HAP-1 (cell line): ENCODE data around the gene GGA1.
"Not testable (repeated sequence)": the region's sequence is repeated elsewhere in the genome, so short reads cannot be mapped to it uniquely, and the experiment has no call there.

ENCODE experiments used
- DNase-seq, 2 experiments: peaks; one replicate each; pipeline ENCODE4 v3.0.0-alpha.2; 2016 to 2020; ENCODE audit warnings: low spot score in 2 of 2
- H3K27me3 ChIP-seq: fragments of 250-450 bp; sonication (Bioruptor Pico); 2 replicates; pipeline ENCODE4 v1.5.1; 2020; ENCODE audit warnings: low read depth, mild to moderate bottlenecking, moderate library complexity
- H3K36me3 ChIP-seq: fragments of 250-450 bp; sonication (Bioruptor Pico); replicated peaks from 2 replicates; pipeline ENCODE4 v1.5.1; 2020; ENCODE audit warnings: mild to moderate bottlenecking
- H3K4me1 ChIP-seq: fragments of 250-450 bp; sonication (Bioruptor Pico); 2 replicates; pipeline ENCODE4 v1.5.1; 2020; ENCODE audit warnings: mild to moderate bottlenecking
- H3K4me3 ChIP-seq: fragments of 250-450 bp; sonication (Bioruptor Pico); 2 replicates; pipeline ENCODE4 v1.5.1; 2020; ENCODE audit warnings: mild to moderate bottlenecking, moderate library complexity
- H3K9me3 ChIP-seq: fragments of 250-450 bp; sonication (Bioruptor Pico); 2 replicates; pipeline ENCODE4 v1.5.1; 2020; ENCODE audit warnings: mild to moderate bottlenecking, moderate library complexity
- in situ Hi-C: fragments of 300-500 bp; cut with MboI; formaldehyde crosslinking; loops from 3 replicates; pipeline ENCODE4 v1.14.3; 2020; ENCODE audit warnings: low sequenced_read_pairs, inconsistent platforms, mixed read lengths

GGA1 gene

DNA sequence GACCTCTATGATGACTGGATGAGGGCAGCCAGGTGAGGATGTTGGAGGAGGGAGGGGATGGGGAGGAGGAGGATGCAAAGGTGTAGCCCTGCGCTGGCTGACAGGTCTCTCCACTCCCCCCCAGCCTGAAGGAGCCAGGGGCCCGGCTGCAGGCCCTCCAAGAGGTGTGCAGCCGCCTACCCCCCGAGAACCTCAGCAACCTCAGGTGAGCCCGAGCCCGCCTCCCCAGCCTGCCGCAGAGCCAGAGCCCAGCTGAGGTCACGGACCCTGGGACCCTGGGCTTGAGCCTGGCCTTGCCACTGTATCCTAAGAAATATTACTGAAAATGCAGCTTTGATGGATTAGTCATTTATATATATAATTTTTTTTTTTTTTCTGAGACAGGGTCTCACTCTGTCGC lies 38.7 kb downstream of the GGA1 start:
- H3K4me3 ChIP-seq = no peak overlapping the region
- in situ Hi-C loops = no loop called here
- peaks cover 20% of the 10 kb centered on the region for H3K36me3 ChIP-seq
- no peak for DNase-seq
- H3K27me3 ChIP-seq = no peaks in the 10 kb centered on the region
- H3K4me1 ChIP-seq = no peaks in the 10 kb centered on the region
- no peaks in the 10 kb centered on the region for H3K9me3 ChIP-seq

DNA sequence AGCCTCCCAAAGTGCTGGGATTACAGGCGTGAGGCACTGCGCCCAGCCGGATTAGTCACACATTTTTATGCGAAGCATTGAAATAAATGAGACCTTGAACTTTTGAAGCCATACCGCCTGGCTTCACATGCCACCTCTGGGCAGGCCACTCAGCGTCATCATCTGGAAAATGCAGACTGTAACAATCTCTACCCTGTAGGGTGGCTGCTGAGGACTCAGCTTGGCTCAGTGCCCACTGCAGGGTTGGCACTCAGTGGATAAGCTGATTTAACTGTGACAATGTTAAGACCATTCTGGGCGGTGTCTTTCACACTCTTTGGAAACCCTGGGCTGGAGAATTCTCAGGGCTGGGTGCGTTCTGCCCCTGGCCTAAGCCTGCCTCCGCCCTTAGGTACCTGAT lies 39.3 kb downstream of the GGA1 start:
- Histone ChIP-seq H3K36me3 (peaks cover 20% of the 10 kb centered on the region), H3K9me3 (no peaks in the 10 kb centered on the region), H3K27me3 (no peaks in the 10 kb centered on the region), H3K4me1 (no peaks in the 10 kb centered on the region), H3K4me3 (no peak overlapping the region)
- no peak for DNase-seq
- in situ Hi-C loops = no loop called here

- Histone ChIP-seq H3K27me3 (no peaks in the 10 kb centered on the region), H3K4me3 (no peak overlapping the region), H3K36me3 (peaks cover 17% of the 10 kb centered on the region), H3K9me3 (no peaks in the 10 kb centered on the region), H3K4me1 (no peaks in the 10 kb centered on the region)
- in situ Hi-C loops = no loop called here
- no peak for DNase-seq
These were observed 42.0 kb downstream of the GGA1 start for GRCh38 chr22:37650463-37651136.

- no peak for DNase-seq
- Histone ChIP-seq H3K4me3 (no peak overlapping the region), H3K27me3 (no peaks in the 10 kb centered on the region), H3K9me3 (no peaks in the 10 kb centered on the region), H3K36me3 (peaks cover 12% of the 10 kb centered on the region), H3K4me1 (peaks cover 5% of the 10 kb centered on the region)
- in situ Hi-C loops = no loop called here
These were observed 46.1 kb downstream of the GGA1 start for GRCh38 chr22:37654563-37655251.

- Histone ChIP-seq H3K9me3 (no peaks in the 10 kb centered on the region), H3K4me3 (no peak overlapping the region), H3K27me3 (no peaks in the 10 kb centered on the region), H3K36me3 (peaks cover 12% of the 10 kb centered on the region), H3K4me1 (peaks cover 10% of the 10 kb centered on the region)
- in situ Hi-C loops = no loop called here
- DNase-seq = no peak
These were observed 46.6 kb downstream of the GGA1 start for GRCh38 chr22:37655252-37655563.

- H3K27me3 ChIP-seq, H3K36me3 ChIP-seq, in situ Hi-C loops, DNase-seq, H3K9me3 ChIP-seq, H3K4me3 ChIP-seq: not testable (repeated sequence)
- H3K4me1 ChIP-seq = peaks cover 18% of the 10 kb centered on the region
These were observed 47.9 kb downstream of the GGA1 start for GRCh38 chr22:37656583-37656982.

DNA sequence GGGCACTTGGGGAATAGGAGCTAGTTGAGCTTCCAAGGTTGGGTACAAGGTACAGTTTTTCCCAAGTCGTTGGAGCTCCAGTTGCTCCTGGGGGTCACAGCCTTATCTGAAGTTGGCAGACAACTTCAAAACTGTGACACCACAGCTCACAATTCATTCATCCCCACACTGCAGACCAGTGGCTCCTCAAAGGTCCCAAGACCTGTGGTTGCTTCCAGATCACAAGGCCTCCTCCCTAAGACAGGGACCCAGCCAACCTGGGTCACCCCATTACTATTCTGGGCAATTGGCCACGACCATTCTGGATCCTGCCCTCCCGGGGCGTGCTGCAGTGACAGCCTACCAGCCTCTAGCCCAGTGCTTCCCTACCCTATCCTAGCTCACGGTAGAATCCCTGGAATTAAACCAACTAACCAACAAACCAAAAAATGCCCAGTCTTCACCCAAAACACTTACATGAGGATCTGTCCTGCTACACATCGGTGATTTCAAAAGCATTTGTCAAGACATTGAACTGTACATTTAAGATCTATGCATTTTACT lies 49.0 kb downstream of the GGA1 start:
- Histone ChIP-seq H3K36me3 (peaks cover 14% of the 10 kb centered on the region), H3K4me1 (peaks cover 18% of the 10 kb centered on the region), H3K27me3 (no peaks in the 10 kb centered on the region), H3K4me3 (peak overlapping the region; percentile 34), H3K9me3 (no peaks in the 10 kb centered on the region)
- in situ Hi-C loops = no loop called here
- no peak for DNase-seq

- peak; percentile 99 for DNase-seq
- Histone ChIP-seq H3K36me3 (peaks cover 10% of the 10 kb centered on the region), H3K4me1 (peaks cover 18% of the 10 kb centered on the region), H3K9me3 (no peaks in the 10 kb centered on the region), H3K27me3 (no peaks in the 10 kb centered on the region), H3K4me3 (peak within 1 kb of the TSS; percentile 65)
- in situ Hi-C loops = no loop called here
These were observed 49.8 kb downstream of the GGA1 start, which contains the start of gene PDXP for GRCh38 chr22:37658133-37659065. Gene PDXP (plus strand): TSS chr22:37658723. CDS start chr22:37658783, 60 bp downstream.

- in situ Hi-C loops = no loop called here
These were observed 50.6 kb downstream of the GGA1 start for GRCh38 chr22:37659066-37659896.

GRCh38 chr22:37659897-37660708 lies 51.5 kb downstream of the GGA1 start:
- no peaks in the 10 kb centered on the region for H3K9me3 ChIP-seq
- peaks cover 18% of the 10 kb centered on the region for H3K4me1 ChIP-seq
- no peak for DNase-seq
- no peaks in the 10 kb centered on the region for H3K27me3 ChIP-seq
- H3K36me3 ChIP-seq = peaks cover 15% of the 10 kb centered on the region
- peak overlapping the region; percentile 65 for H3K4me3 ChIP-seq
- in situ Hi-C loops = no loop called here

More at GRCh38 chr22:37659066-37659896, 50.6 kb downstream of the GGA1 start:
- H3K4me1 ChIP-seq = peaks cover 18% of the 10 kb centered on the region
- peaks cover 10% of the 10 kb centered on the region for H3K36me3 ChIP-seq
- no peaks in the 10 kb centered on the region for H3K9me3 ChIP-seq
- peak overlapping the region; percentile 65 for H3K4me3 ChIP-seq
- no peaks in the 10 kb centered on the region for H3K27me3 ChIP-seq
- no peak for DNase-seq

DNA sequence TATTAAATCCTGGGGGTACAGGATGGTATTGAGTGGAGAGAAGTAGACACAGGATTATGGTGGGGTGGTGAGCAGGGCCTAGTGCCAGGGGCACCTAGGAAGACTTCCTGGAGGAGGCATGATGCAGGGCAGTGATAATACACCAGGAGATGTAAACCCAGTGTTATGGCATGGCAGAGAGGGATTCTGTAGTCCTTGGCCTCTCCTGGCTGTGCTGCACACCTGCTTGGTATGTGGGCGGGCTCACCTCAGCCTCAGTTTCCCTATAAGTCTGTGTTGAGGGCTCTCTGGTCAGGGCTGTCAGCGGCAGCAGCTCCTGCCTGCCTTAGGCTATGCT lies 52.0 kb downstream of the GGA1 start:
- Histone ChIP-seq H3K4me3 (peak overlapping the region; percentile 65), H3K4me1 (peaks cover 18% of the 10 kb centered on the region), H3K27me3 (no peaks in the 10 kb centered on the region), H3K9me3 (no peaks in the 10 kb centered on the region), H3K36me3 (peaks cover 21% of the 10 kb centered on the region)
- DNase-seq = no peak
- in situ Hi-C loops = no loop called here

- no peaks in the 10 kb centered on the region for H3K27me3 ChIP-seq
These were observed 52.7 kb downstream of the GGA1 start for GRCh38 chr22:37661160-37661924.

More at GRCh38 chr22:37661160-37661924, 52.7 kb downstream of the GGA1 start:
- Histone ChIP-seq H3K4me1 (peaks cover 18% of the 10 kb centered on the region), H3K9me3 (no peaks in the 10 kb centered on the region), H3K4me3 (no peak overlapping the region), H3K36me3 (peaks cover 27% of the 10 kb centered on the region)
- in situ Hi-C loops = no loop called here
- no peak for DNase-seq
